GM10248 (cell line): ENCODE measurements around the gene AP1G2.
A peak's percentile ranks its signal among the peaks of the same experiment; 100 is the strongest.

Experiments
- CTCF ChIA-PET: fragments of 300-600 bp; sonication (Branson Sonifier 250); formaldehyde crosslinking; extraction: SDS; loops from one replicate; lab custom pipeline; 2021; ENCODE audit warnings: antibody characterized with exemption; lab: Yijun Ruan, JAX
- POLR2A ChIA-PET: fragments of 350-650 bp; sonication (Branson Sonifier 250); formaldehyde crosslinking; extraction: SDS; loops from one replicate; lab custom pipeline; 2020; ENCODE audit warnings: antibody characterized with exemption; lab: Yijun Ruan, JAX
- DNase-seq: peaks from one replicate; pipeline ENCODE4 v3.0.0; 2012; ENCODE audit errors: extremely low spot score
- CTCF ChIP-seq: IDR thresholded peaks from 2 replicates; pipeline ENCODE4 v1.5.1; 2012; ENCODE audit warnings: mild to moderate bottlenecking, low read depth; ENCODE audit errors: extremely low read depth, missing control alignments, control extremely low read depth

The AP1G2 gene

DNA sequence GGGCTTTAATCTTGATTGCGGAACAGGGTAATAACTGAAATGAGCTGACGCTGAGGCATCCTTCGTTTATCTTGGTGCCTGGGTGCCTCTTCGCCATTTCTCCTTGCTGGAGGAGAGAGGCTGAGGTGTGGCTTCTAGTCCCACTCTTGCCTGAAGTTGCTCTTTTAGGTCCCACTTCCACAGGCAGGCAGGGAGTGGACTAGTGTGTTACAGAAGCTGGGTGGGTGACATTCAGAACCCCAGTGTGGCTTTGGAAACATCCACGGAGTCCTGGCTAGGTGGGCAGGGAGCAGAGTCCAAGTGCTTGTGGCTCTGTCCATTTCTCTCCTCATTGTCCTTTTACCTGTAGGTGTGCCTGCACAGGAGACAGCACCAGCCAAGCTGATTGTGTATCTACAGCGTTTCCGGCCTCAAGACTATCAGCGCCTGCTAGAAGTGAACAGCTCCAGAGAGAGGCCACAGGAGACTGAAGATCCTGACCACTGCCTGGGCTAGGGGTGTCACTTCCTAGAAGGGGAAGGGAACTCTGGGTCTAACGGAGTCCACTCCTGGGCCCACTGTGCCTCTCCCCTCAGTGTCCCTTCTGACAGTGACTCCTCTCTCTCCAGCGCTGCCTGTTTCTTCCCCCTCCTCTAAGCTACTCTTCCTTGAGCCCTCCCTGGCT is 9.1 kb downstream of the AP1G2 start:
- no peak for TF ChIP-seq CTCF
- POLR2A ChIA-PET = interaction anchor here (0.6 kb wide), 1 partner anchor 243 kb away, joined by 4 read pairs; no protein-coding TSS in a partner anchor
- CTCF ChIA-PET = interaction anchor here (1.0 to 15.7 kb wide), 20 partner anchors 7 to 765 kb away, joined by 3 to 497 read pairs (median 5); partner anchors contain the start of genes AP1G2 and ZFHX2
- no peak for DNase-seq

DNA sequence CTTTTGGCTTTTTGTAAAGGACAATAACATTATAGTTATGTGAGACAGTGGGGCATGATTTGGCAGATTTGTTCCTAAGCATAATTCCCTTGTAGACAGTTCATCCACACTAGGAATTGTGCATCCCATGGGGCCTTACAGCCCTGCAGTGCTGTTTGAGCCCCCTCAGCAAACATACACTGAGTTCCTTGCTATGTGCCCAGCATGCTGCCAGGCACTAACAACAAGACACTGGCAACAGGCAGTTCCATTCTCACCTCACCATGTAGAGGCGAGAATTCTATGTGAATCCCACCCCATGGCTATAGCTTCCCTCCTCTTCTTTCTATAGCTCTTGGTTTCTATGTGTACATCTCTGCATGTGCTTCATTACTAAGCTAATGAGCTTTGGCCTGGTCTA is 9.6 kb downstream of the AP1G2 start:
- TF ChIP-seq CTCF = no peak
- DNase-seq = no peak
- CTCF ChIA-PET = interaction anchor here (1.0 to 15.7 kb wide), 10 partner anchors 9 to 353 kb away, joined by 3 to 497 read pairs (median 7); partner anchors contain the start of gene AP1G2
- POLR2A ChIA-PET = no interaction called here

DNA sequence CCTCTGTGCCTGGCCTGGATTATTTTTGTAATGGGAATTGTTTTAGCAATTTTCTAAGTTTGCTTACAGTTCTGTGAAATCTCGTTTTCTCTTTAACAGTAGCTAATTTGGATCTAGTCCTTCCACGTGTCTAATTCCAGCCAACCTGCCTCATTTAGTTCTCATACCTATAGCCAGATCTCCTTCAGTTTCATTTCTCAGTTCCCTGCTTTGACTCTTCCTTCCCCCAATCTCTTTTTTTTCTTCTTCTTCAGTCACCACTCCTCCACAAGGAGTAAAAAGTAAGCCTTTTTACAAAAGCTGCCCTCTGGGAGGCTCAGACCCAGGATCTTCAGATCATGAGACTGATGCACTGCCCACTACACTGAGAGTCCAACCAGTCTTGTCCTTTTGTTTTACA is 10.1 kb downstream of the AP1G2 start:
- POLR2A ChIA-PET = no interaction called here
- CTCF ChIA-PET = interaction anchor here (0.7 to 15.7 kb wide), 9 partner anchors 9 to 293 kb away, joined by 3 to 497 read pairs (median 9); partner anchors contain the start of gene AP1G2
- TF ChIP-seq CTCF = no peak
- no peak for DNase-seq

GRCh38 chr14:23556700-23557440 is 10.7 kb downstream of the AP1G2 start:
- no peak for DNase-seq
- ChIA-PET POLR2A (no interaction called here), CTCF (interaction anchor here (0.7 to 15.7 kb wide), 8 partner anchors 9 to 292 kb away, joined by 3 to 497 read pairs (median 26); no protein-coding TSS in a partner anchor)
- no peak for TF ChIP-seq CTCF

- no peak for TF ChIP-seq CTCF
- ChIA-PET POLR2A (no interaction called here), CTCF (interaction anchor here (1.0 to 15.7 kb wide), 7 partner anchors 9 to 76 kb away, joined by 4 to 497 read pairs (median 47); no protein-coding TSS in a partner anchor)
- peak; percentile 94 for DNase-seq
Measured at GRCh38 chr14:23555882-23556699, 11.5 kb downstream of the AP1G2 start, which contains the start of gene THTPA. TSS of gene THTPA (plus strand) at chr14:23556271. CDS start at chr14:23556758, 487 bp downstream.
